NCI-H146 (cell line): ENCODE data around the gene CEP164.
A peak's percentile ranks its signal among the peaks of the same experiment; 100 is the strongest.
"Not testable (repeated sequence)": the region's sequence is repeated elsewhere in the genome, so short reads cannot be mapped to it uniquely, and the experiment has no call there.

Source experiments
- DNase-seq: peaks from one replicate; lab custom pipeline; 2025; lab: John Stamatoyannopoulos, UW

CEP164 gene

DNA sequence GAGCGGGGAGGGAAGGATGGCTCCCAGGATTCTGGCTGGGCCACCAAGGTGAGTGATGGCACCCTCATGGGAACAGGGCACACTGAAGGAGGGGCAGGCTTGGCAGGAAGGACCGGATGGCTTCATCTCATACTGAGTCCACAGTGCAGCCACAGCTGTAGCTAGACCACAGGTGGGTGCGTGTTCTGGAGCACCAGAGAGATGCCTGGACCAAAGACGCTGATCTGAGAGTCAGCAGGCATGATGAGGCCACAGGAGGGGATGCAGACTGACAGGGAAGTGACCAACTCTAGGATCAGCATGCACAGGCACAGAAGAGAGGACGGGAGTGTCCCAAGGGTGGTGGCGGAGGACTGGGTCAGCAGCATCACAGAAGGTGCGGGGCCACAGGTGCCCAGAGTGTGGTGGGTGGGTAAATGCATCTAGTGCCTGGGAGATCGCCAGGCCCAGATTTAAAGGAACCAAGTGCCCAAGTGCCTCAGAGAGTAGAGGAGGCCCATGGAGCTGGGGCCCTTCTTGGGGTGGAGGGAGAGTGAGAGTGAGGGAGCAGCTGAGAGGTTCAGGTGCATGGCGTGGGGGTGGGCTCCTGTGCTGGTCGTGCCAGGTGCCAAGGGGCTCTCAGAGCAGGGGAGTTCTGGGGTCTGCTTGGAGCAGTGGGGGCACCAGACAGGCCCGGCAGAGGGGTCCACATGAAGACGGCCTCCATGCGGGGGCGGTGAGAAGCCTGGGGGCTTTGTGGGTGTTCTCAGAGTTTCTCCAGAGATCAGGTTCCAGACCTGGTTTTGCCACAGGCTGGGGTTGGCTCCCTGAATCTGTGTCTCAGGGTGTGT is 113.7 kb downstream of the CEP164 start:
- no peak for DNase-seq

DNA sequence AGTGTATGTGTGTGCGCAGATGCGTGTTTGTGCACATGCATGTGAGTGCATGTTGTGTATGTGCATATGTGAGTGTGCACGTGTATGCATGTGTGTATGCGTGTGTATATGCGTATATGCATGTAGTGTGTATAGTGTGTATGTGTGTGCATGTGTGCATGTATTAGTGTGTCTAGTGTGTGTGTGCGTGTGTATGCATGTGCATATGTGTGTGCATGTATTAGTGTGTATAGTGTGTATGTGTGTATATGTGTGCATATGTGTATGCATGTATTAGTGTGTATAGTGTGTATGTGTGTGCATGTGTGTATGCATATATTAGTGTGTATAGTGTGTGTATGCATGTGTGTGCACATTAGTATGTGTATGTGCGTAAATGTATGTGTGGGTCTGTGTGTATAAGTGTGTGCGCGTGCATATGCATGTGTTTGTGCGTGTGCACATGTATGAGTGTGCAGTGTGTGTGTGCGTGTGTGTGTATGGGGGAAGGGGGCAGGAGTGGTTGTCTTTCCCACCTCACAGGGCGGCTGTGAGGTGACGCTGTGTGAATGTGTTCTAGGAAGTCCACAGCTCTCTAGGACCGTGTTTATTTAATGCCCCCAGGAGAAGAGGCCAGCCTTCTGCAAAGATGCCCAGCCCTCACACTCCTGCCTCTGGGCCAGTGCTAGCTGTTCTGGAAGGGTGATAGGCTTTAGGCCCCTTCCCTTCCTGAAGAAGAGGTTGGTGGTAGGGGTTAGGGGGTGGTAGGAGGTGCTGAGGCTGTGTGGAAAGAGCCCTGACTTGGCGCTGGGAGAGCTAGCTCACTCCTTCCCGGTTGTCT is 114.6 kb downstream of the CEP164 start:
- DNase-seq, result no peak

- no peak for DNase-seq
Measured at GRCh38 chr11:117442869-117443239, 115.2 kb downstream of the CEP164 start.

DNA sequence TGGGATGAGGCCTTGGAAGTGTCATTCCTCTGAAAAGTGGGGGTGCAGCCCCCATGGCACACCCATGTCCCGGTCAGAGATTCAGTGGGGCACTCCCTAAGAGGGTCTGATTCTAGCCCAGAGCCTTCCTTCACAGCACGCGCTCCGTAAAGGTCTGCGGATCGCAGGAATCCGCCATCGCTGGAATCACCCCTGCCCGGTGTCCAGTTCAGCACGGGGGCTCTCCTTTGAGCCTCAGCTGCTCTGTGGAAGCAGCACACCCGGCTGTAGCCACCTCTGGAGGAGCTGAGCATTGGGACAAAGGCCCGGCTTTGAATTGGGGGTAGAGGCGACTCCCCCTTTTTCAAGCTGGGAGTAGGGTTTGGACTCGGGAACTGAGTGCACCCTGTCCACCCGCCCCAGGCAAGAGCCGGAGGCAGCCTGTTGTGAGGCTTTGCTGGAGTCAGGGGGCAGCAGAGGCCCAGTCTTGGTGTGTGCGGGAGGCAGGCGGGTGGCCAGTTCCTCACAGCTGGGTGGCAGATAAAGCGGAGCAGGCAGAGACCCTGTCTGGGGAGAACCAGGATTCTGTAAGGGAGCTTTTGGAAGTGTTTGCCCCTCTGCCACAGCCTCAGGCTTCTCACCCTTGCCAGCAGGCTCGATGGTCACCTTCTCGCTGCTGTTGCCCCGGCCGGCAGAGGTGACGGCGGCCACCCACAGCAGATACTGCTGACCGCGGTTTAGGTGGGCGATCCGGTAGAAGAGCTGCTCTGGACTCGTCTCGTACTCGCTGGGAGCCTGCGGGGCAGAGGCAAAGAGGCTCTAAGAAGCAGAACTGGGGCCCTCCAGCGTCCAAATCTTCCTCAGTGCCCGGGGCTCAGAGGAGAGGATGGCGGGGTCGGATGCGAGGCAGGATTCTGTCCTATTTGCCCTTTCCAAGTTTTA is 115.9 kb downstream of the CEP164 start:
- peak; percentile 57 for DNase-seq

DNA sequence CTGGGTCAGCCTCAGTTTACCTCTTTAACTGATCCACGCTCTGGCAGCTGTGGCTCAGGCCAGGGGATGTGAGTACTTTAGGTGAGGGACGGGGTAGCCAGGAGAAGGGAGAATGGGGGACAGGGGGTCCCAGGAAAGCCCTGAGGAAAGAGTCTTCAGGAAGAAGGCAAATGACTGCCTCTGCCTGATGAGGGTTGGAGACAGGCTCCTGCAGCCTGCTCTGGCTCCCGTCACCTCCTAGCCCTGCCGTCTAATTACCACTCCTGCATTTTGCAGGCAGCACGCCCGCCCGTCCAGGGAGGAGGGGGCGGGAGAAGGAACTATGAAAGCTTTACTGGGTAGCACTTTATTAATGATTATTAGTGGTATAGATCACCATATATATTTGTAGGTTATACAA is 116.6 kb downstream of the CEP164 start:
- no peak for DNase-seq

GRCh38 chr11:117444711-117445658 is 117.3 kb downstream of the CEP164 start:
- no peak for DNase-seq

DNA sequence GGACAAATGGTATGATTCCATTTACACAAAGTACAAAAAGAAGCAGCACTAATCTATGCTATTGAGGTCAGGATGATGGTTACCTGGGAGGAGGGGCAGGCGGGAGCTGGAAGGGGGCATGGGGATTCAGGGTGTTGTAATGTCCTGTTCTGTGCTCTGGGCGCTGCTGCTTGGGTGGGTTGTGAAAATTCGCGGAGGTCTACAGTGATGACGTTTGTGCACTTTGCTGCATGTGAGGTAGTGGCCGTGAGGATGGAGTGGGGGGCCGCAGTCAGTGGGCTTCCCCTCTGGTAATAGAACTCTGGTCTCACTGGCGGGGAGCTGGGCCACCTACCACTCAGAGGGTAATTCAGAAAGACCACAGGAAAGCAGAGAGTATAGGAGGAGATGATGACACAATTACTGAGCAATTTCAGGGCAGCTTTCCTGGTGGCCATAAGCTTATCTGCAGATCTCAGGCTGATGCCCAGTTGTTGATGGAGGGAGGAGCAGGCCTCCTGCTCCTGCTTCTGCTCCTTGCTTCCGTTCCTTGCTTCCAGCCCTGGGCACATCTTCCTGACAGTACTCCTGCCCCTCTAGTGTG is 121.5 kb downstream of the CEP164 start:
- DNase-seq, result no peak

DNA sequence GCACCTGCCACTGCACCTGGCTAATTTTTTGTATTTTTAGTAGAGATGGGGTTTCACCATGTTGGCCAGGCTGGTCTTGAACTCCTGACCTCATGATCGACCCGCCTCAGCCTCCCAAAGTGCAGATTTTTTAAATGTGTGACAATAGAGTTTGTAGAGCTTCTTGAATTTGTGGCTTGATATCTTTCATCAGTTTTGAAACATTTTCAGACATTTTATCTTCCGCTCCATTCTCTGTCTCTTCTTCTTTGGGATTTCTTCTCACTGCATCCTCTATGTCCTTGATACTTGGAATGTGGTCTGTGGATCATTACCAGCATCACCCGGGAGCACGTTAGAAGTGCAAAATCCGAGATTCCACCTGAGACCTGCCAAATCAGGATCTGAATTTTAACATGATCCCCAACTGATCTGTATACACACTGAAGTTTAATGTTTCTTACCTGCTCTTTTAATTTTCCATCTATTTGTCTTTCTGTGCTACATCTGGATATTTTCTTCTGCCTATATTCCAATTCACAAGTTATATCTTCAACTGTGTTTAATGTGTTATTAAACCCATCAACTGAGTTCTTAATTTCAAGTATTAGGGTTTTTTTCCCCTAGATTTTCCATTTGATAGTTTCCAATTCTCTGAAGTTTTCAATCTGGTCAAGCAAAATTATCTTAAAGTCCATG is 126.4 kb downstream of the CEP164 start:
- no peak for DNase-seq

GRCh38 chr11:117454564-117454917 is 126.9 kb downstream of the CEP164 start:
- DNase-seq, result no peak

DNA sequence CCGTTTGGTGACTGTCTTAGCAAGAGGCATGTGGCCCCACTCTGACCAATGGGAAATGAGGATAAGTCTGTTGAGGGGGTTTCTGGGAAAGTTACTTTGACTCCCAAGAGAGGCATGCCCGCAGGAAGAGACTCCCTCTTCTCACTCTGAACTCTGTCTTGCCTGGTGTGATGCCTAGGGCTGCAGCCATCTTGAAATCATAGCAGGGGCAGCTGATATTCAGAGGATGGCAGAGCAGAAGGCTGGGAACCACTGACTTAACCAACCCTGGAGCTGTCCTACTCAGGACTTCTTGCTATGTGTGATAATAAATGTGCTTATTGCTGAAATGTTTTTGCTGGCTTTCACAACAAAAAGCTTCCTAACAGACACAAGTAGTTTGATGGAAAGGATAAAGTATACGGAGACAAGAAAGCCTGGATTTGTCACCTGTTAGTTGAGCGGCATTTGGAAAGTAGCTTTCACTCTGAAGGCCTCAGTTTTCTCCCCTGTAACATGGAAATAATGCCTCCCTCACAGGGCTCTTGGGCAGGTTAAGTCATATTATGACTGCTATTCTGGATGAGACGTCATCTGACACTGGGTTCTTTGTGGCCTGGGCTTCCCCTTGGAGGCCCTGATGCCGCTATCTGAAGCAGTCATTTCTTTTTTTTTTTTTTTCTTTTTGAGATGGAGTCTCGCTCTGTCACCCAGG is 128.5 kb downstream of the CEP164 start:
- DNase-seq, result no peak

GRCh38 chr11:117456721-117457029 is 129.0 kb downstream of the CEP164 start:
- DNase-seq, result not testable (repeated sequence)

- peak; percentile 72 for DNase-seq
Measured at GRCh38 chr11:117457031-117457785, 129.6 kb downstream of the CEP164 start.

DNA sequence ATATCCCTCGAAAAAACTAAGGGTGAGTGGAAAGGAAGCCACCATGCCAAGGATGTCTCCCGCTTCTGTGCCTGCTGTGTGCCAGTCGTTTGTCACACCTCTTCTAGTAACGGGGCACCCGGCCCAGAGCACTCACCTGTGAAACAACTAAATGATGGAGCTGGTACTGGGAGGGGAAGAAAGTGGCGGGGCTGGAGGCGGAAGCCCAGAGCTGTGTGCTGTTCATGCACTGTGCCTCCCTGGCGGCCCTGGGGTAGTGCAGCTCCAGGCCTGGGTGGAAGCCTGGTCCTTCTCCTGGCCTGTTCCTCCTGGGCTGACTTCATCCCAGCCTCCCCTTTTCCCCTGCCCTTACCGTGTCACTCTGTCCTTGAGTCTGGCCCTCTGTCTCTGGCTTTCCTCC is 130.2 kb downstream of the CEP164 start:
- DNase-seq, result no peak

DNA sequence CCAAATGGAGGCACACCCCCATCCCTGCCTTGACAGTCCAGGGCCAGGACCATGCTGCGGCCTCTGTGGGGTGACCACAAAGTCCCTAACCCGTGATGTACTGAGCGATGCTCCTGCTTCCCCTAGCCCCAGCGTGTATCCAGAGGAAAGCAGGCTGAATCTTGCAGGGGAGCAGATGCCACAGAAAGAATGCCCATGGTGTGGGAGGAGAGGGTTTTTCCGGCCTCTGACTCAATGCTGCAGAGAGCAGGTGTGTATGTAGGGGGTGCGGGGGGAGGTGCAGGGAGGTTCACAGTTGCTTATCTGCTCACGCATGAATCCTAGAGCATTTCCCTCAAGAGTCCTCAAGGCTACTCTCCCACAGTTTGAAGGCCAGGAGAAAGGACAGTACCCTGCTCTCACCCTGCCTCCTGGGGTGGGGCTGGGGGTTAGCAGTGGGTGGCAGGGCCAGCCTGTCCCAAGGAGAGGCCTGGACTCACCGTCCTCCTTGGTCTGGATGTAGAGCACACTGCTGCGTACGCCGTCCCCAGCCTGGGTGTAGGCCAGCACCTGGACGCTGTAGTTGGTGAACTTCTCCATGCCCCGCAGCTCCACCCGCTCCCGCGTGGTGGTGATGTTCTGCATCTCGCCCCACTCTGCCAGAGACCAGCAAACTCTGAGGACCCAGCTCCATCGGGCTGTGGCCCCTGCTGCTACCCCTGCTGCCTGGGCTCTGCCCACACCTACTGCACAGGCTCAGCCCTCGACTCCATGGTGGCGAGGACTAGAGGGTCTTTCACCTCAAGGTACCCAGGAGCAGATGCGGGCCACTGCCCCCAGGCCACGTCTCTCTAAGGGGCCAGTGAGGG is 130.8 kb downstream of the CEP164 start:
- no peak for DNase-seq

DNA sequence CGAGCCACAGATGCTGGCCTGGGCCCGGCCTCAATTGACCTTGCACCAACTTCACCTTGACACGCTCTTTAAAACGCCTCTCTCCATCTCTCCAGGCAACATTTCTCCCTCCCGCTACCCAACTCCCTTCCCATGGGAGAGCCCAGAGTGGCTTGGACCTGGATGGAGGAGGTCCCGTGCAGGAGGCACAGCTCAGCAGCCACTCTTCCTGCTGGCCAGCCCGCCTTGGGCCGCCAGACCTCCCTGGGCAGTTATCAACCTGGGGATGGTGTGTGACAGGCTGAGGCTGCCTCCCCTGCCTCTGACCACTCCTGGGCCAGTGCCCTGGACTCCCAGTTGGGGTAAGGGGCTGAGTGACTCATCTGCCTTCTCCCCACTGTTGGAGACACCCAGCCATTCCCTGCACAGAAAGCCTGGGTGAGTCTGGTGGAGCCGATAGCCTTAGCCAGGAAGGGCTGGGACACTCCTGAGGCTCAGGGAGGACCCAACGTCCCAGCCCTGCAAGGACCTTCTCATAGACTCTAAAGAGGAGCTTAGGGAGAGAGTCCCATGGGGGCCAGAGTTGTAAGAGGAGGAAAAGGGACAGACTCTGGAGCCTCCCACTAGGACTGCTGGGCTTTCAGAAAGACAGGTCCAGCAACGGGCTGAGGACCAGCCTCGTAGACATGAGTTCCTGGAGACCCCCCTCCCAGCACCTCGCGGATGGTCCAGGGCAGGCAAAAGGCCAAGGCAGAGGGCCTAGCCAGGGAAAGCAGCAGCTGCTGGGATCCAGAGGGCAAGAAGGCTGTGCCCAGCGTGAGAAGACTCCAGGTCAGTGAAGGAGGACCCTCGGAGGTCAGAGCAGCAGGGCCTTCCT is 131.7 kb downstream of the CEP164 start:
- DNase-seq, result no peak

DNA sequence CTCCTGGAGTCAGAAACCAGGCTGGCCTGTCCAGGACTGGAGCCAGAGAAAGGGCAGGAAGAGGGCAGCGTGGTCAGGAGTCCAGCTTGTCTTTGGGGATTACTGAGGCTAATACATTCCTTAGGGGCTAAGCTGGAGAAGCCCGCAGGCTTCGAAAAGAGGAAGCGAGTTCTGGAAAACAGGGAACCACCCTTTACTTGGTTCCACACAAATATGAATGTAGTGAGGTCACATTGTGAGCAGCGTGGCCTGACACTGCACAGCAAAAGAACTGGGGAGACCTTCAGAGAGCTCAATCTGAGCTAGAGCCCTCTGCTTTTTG is 132.3 kb downstream of the CEP164 start:
- DNase-seq, result no peak
